DMS 273 (cell line): ENCODE data around the gene GPR89A.
A peak's percentile ranks its signal among the peaks of the same experiment; 100 is the strongest.
"Not testable (repeated sequence)": the region's sequence is repeated elsewhere in the genome, so short reads cannot be mapped to it uniquely, and the experiment has no call there.

ENCODE experiments used
- DNase-seq: peaks from one replicate; lab custom pipeline; 2025; ENCODE audit not compliant: unreplicated experiment; lab: John Stamatoyannopoulos, UW

Gene GPR89A

GRCh38 chr1:145607833-145608733 lies at the start of gene GPR89A:
TSS of gene GPR89A (plus strand) at chr1:145607988. CDS start at chr1:145608134, 146 bp downstream.
- DNase-seq = peak; percentile 97

GRCh38 chr1:145586820-145587219 lies 21.0 kb upstream of the GPR89A start:
- DNase-seq = not testable (repeated sequence)

- not testable (repeated sequence) for DNase-seq
These were observed 17.0 kb upstream of the GPR89A start for GRCh38 chr1:145590806-145591205.

- DNase-seq = not testable (repeated sequence)
These were observed 15.4 kb upstream of the GPR89A start for GRCh38 chr1:145592347-145592746.

- DNase-seq = not testable (repeated sequence)
These were observed 12.4 kb upstream of the GPR89A start for GRCh38 chr1:145595421-145595820.

GRCh38 chr1:145596236-145596635 lies 11.6 kb upstream of the GPR89A start:
- not testable (repeated sequence) for DNase-seq

GRCh38 chr1:145599426-145599825 lies 8.4 kb upstream of the GPR89A start:
- not testable (repeated sequence) for DNase-seq

- no peak for DNase-seq
These were observed 6.2 kb upstream of the GPR89A start for GRCh38 chr1:145601593-145601992.

- DNase-seq = not testable (repeated sequence)
These were observed 948 bp upstream of the GPR89A start for GRCh38 chr1:145606840-145607239.

- DNase-seq = not testable (repeated sequence)
These were observed 499 bp upstream of the GPR89A start for GRCh38 chr1:145607289-145607688.

- not testable (repeated sequence) for DNase-seq
These were observed 3.0 kb downstream of the GPR89A start for GRCh38 chr1:145610744-145611143.

- not testable (repeated sequence) for DNase-seq
These were observed 12.3 kb downstream of the GPR89A start for GRCh38 chr1:145620073-145620472.

GRCh38 chr1:145622177-145622576 lies 14.4 kb downstream of the GPR89A start:
- not testable (repeated sequence) for DNase-seq

GRCh38 chr1:145636237-145636636 lies 28.4 kb downstream of the GPR89A start:
- DNase-seq = not testable (repeated sequence)

- DNase-seq = not testable (repeated sequence)
These were observed 34.1 kb downstream of the GPR89A start for GRCh38 chr1:145641886-145642285.

- DNase-seq = not testable (repeated sequence)
These were observed 36.2 kb downstream of the GPR89A start for GRCh38 chr1:145643990-145644389.

GRCh38 chr1:145656245-145656943 lies 48.6 kb downstream of the GPR89A start:
- not testable (repeated sequence) for DNase-seq

GRCh38 chr1:145662502-145662901 lies 54.7 kb downstream of the GPR89A start:
- not testable (repeated sequence) for DNase-seq

GRCh38 chr1:145665015-145665414 lies 57.2 kb downstream of the GPR89A start:
- DNase-seq = not testable (repeated sequence)

GRCh38 chr1:145670995-145671745 lies 63.4 kb downstream of the GPR89A start:
- not testable (repeated sequence) for DNase-seq

- not testable (repeated sequence) for DNase-seq
These were observed 65.4 kb downstream of the GPR89A start for GRCh38 chr1:145673217-145673616.
